Natural killer cell treated with Interleukin-12 subunit alpha and Interleukin-12 subunit beta and Interleukin-15 and Interleukin-18, amount 100 ng/mL, for 72 hours (primary cell): Measurements from ENCODE around the gene RPS17. TPM values are rescaled to one million over a fixed set of nuclear protein-coding genes. Genes with fewer than 3 reads are reported as not detected.

ENCODE experiments used
- ATAC-seq, 2 donors: fragments of 150-1000 bp; cut with Tn5 transposase in 1 of 2; sonication (Bioruptor Pico), chemical (Tn5 transposase) in 1 of 2; 2 replicates each; pipeline ENCODE4 v1.10.0; 2021
- DNase-seq: peaks from one replicate; pipeline ENCODE4 v3.0.0; 2022; ENCODE audit warnings: low spot score
- H3K27ac Mint-ChIP-seq, 2 donors: 1 replicate in 1 of 2; 2 replicates in 1 of 2; pipeline ENCODE4 v1.8.0; 2022; ENCODE audit warnings: mixed read lengths in 2 of 2, mild to moderate bottlenecking in 1 of 2, moderate library complexity in 1 of 2
- H3K27me3 Mint-ChIP-seq, 2 donors: 1 replicate in 1 of 2; 2 replicates in 1 of 2; pipeline ENCODE4 v1.8.0; 2022; ENCODE audit warnings: mixed read lengths in 2 of 2
- H3K36me3 Mint-ChIP-seq: one replicate; pipeline ENCODE4 v1.8.0; 2022; ENCODE audit warnings: mixed read lengths
- H3K4me1 Mint-ChIP-seq, 2 donors: 1 replicate in 1 of 2; 2 replicates in 1 of 2; pipeline ENCODE4 v1.8.0; 2022; ENCODE audit warnings: low read depth in 2 of 2, mixed read lengths in 2 of 2, mild to moderate bottlenecking in 1 of 2
- H3K4me3 Mint-ChIP-seq: one replicate; pipeline ENCODE4 v1.8.0; 2022; ENCODE audit warnings: mixed read lengths
- H3K9me3 Mint-ChIP-seq: 2 replicates; pipeline ENCODE4 v1.8.0; 2022; ENCODE audit warnings: mixed read lengths
- total RNA-seq, 2 donors: library from RNA; stranded (reverse); gene quantifications; one replicate each; pipeline ENCODE4 v1.2.3, GENCODE V29; 2022

The RPS17 gene
- total RNA-seq, result 1,000 to 10,000 TPM; 1,081 to 1,285 TPM

DNA sequence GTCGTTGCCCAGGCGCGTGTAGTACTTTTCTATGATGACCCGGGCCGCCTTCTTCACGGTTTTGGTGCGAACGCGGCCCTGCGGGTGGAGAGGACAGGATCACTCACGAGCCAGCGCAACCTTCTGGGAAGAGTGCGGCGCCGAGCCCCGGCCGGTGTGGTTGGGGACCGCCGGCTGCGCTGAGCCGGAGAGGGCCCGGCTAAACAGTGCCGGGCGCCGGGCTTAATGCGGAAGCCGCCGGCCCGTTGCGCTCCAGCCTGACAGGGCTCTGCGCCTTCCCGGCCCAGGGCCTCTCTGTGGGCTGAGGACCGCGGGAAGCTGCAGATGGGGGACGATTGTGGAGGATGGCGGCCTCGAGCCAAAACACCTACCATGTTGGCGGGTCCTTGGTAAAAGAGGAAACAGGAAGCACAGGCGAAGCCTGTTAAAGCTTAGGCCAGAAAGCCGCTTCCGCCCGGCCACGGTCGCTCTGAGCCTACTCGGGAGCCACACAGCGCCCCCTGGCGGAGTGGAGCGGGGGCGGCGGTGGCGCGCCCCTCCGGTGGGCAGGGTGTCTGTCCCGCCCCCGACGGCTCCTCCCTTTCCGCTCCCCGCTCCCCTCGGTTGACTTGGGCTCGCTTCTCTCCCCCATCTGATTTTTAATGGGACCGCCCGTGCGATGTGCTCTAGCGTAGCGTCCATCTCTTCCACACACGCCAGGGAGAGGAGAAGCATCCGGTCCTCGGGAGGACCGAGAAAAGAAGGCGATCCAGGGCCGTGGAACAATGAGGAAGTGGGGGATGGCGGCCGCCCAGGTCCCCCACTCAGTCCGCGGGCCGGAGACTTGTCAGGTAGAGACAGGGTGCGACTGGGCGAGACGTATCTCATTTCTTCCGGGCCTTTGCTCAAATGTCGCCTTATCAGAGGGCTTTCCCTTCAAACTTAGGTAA is at the start of gene RPS17:
Gene RPS17 (minus strand): TSS at position 403 of the 929 bp plus-strand sequence. CDS start 29 bp downstream, at position 374.
- H3K36me3 Mint-ChIP-seq, result peaks cover 34% of the 10 kb centered on the region
- peaks cover 36 to 38% of the 10 kb centered on the region in 2 donors for H3K4me1 Mint-ChIP-seq
- no peaks in the 10 kb centered on the region for H3K9me3 Mint-ChIP-seq
- ATAC-seq, result peak; percentile 98 to 99
- H3K4me3 Mint-ChIP-seq, result peak within 1 kb of the TSS; percentile 100
- no peaks in the 10 kb centered on the region for H3K27me3 Mint-ChIP-seq
- DNase-seq, result peak; percentile 99
- peak within 1 kb of the TSS; percentile 96 to 97 for H3K27ac Mint-ChIP-seq

DNA sequence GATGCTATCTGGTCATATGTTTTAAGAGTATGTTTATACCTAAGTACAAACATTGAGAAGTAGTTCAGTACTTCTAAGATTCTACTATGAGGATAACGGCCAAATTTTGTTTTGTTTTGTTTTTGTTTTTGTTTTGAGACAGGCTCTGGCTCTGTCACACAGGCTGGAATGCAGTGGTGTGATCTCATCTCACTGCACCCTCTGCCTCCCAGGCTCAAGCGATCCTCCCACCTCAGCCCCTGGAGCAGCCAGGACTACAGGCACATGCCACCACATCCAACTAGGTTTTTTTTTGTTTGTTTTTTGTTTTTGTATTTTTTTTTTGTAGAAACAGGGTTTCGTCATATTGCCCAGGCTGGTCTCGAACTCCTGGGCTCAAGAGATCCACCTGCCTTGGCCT is 47.5 kb upstream of the RPS17 start:
- H3K27ac Mint-ChIP-seq, result no peak overlapping the region
- DNase-seq (no peak), ATAC-seq (no peak)
- no peaks in the 10 kb centered on the region for H3K4me1 Mint-ChIP-seq
- no peaks in the 10 kb centered on the region for H3K9me3 Mint-ChIP-seq
- peaks cover 27 to 56% of the 10 kb centered on the region in 2 donors for H3K27me3 Mint-ChIP-seq
- no peaks in the 10 kb centered on the region for H3K36me3 Mint-ChIP-seq
- no peak overlapping the region for H3K4me3 Mint-ChIP-seq

DNA sequence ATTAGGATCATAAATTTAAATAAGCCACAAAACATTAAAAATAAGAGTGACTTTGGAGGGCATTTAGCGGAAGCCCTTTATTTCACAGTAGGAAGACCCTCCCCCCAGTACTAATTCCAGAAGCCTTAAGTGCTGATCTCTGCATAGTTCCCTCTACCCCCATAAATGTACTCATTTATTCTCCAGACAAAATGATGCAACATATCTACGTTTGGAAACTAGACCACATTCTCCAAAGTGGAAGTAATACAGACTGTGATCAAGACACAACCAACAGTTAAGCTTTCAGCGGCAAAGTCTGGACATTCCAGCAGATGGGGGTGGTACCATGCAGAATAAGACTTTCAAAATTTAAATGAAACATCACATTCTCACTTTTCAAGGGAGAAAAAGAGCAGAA is 44.8 kb upstream of the RPS17 start:
- DNase-seq (no peak), ATAC-seq (no peak)
- Mint-ChIP-seq H3K27ac (no peak overlapping the region), H3K9me3 (no peaks in the 10 kb centered on the region), H3K36me3 (no peaks in the 10 kb centered on the region), H3K4me3 (no peak overlapping the region), H3K27me3 (peaks cover 23 to 54% of the 10 kb centered on the region in 2 donors), H3K4me1 (no peaks in the 10 kb centered on the region)

DNA sequence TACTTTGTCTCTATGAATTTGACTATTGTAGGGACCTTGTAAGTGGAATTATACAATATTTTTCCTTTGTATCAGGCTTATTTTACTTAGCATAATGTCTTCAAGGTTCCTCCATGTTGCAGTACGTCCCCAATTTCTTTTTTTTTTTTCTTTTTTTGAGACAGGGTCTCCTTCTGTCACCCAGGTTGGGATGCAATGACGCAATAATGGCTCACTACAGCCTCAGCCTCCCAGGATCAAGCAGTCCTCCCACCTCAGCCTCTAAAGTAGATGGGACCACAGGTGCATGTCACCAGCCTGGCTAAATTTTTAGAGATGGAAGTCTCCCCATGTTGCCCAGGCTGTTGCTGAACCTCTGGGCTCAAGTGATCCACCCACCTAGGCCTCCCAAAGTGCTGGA is 40.5 kb upstream of the RPS17 start:
- H3K9me3 Mint-ChIP-seq, result no peaks in the 10 kb centered on the region
- DNase-seq (no peak), ATAC-seq (no peak)
- no peaks in the 10 kb centered on the region for H3K36me3 Mint-ChIP-seq
- no peaks in the 10 kb centered on the region for H3K4me1 Mint-ChIP-seq
- H3K27me3 Mint-ChIP-seq, result peaks cover 17 to 33% of the 10 kb centered on the region in 2 donors
- H3K4me3 Mint-ChIP-seq, result no peak overlapping the region
- H3K27ac Mint-ChIP-seq, result no peak overlapping the region

DNA sequence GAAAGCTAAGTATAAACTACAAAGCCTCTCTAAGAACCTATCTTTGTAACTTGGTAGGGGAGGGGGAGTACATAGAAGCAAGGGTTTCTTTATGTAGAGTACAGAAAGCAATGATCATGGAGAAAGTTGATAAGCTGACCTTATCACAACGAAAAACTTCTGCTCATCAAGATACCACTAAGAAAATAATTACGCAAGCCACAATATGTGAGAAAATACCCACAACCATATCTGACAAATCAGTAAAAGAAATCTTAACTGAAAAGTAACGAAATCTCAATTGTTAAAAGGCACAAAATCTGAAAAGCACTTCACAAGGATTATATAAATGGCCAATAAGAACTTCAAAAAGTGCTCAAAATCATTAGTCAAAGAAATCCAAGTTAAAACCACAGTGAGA is 35.1 kb upstream of the RPS17 start:
- no peak for ATAC-seq
- H3K9me3 Mint-ChIP-seq, result no peaks in the 10 kb centered on the region
- H3K36me3 Mint-ChIP-seq, result no peaks in the 10 kb centered on the region

DNA sequence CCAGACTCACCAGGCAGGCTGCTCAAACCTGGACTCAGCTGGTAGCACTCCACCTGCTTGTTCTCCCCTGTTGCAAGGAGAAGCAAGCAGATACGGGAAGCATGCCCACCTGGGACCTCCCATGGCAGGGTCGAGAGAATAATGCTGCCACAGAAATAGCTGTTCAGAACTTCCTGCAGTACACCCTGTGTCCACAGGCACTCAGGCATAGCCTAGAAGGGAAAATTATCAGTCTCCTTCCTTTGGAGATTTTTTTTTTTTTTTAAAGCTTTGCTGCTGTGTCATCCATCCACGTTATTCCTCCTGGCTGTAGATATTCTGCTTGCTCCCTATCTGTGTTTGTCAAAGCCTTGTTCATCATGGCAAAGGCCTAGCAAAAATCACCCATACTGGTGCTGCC is 32.7 kb upstream of the RPS17 start:
- no peak overlapping the region for H3K27ac Mint-ChIP-seq
- H3K9me3 Mint-ChIP-seq, result no peaks in the 10 kb centered on the region
- peaks cover 32 to 43% of the 10 kb centered on the region in 2 donors for H3K27me3 Mint-ChIP-seq
- H3K4me3 Mint-ChIP-seq, result no peak overlapping the region
- no peaks in the 10 kb centered on the region for H3K36me3 Mint-ChIP-seq
- ATAC-seq (no peak), DNase-seq (no peak)
- H3K4me1 Mint-ChIP-seq, result no peaks in the 10 kb centered on the region

More for the DNA sequence above, 35.1 kb upstream of the RPS17 start:
- Mint-ChIP-seq H3K27ac (no peak overlapping the region), H3K4me3 (no peak overlapping the region), H3K27me3 (peaks cover 32 to 40% of the 10 kb centered on the region in 2 donors), H3K4me1 (no peaks in the 10 kb centered on the region)
- DNase-seq, result no peak

DNA sequence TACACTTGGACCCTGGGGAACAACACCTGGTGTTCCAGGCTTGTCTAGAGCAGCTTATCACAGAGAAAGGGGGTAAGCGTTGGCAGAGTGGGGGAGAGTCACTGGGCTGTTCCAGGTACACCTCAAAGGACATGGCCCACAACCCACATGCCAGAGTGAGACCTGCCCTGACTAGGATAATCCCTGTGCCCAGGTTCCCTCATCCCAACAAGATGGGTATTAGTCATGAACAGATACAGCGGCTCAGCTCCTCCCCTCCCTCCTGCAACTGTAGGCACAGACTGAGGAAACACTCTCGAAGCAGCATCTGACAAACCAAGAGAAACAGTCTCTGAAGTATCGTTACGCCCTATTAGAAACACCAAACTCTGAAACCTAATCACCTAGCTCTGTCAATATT is 32.1 kb upstream of the RPS17 start:
- ATAC-seq (peak; percentile 37 to 55), DNase-seq (no peak)
- Mint-ChIP-seq H3K4me1 (no peaks in the 10 kb centered on the region), H3K27me3 (peaks cover 32 to 47% of the 10 kb centered on the region in 2 donors), H3K9me3 (no peaks in the 10 kb centered on the region), H3K36me3 (no peaks in the 10 kb centered on the region), H3K4me3 (no peak overlapping the region), H3K27ac (no peak overlapping the region)

DNA sequence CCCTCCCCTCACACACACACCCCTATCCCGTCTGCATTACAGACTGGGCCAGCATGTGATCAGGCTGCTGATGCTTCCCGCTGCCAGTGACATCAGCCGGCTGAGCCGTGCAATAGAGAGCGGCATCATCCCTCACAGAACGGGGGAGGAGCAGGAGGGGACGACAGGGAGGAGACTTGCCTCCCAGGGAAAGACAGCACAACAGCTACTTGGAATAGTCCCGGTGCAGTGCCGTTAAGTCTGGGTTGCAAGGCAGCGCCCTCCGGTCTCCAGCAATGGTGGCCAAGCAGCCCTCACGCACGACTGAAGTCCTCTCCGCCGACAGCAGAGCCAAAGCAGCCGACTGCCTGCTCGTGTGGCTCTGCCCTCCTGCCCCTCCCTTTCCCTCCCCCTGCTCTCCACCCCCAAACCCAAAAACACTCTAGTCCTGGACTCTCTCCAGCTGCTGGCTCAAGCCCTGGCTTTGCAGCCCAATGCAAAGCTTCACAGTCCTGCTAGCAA is 31.5 kb upstream of the RPS17 start:
- H3K4me3 Mint-ChIP-seq, result no peak overlapping the region
- no peak overlapping the region for H3K27ac Mint-ChIP-seq
- no peaks in the 10 kb centered on the region for H3K4me1 Mint-ChIP-seq
- H3K36me3 Mint-ChIP-seq, result no peaks in the 10 kb centered on the region
- H3K27me3 Mint-ChIP-seq, result peaks cover 32 to 49% of the 10 kb centered on the region in 2 donors
- DNase-seq (no peak), ATAC-seq (peak in 1 of 2 donors; percentile 33)
- H3K9me3 Mint-ChIP-seq, result no peaks in the 10 kb centered on the region

DNA sequence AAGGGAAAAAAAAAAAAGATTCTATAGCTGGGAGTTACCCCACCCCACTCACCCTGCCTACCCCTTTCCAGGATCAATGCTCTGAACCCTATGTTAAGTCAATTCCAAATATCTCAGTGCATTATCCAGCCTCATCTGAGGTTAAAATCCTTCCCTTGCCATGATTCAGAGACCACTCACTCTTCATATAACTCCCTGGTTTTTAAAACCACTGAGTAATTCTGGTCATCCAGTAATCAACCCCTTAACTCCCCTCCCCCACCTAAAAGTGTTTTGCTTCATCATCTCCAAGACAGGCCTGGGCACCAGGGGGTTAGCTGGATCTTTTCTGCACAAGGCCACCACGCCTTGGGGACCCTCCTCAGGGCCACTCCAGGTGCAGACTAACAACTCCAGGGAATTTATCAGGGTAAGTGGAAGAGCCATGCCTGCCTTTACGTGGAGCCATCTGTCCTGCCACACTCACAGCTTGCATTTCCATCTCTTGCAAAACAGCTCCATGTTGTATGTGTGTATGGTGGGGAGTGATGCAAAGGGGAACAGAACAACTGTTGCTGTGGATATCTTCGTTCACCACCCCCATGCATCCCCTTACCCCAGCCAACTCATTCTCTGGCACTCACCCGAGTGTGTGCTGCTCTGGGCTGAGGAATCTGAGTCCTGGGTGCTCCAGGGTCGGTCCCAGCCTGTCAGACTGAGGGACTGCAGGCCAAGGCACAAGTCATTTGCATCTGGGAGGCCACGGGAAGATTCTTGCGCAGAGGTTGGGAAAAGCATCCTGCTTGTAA is 30.7 kb upstream of the RPS17 start:
- no peak overlapping the region for H3K4me3 Mint-ChIP-seq
- no peaks in the 10 kb centered on the region for H3K4me1 Mint-ChIP-seq
- no peak for ATAC-seq
- H3K9me3 Mint-ChIP-seq, result no peaks in the 10 kb centered on the region
- H3K36me3 Mint-ChIP-seq, result no peaks in the 10 kb centered on the region
- DNase-seq, result no peak
- no peak overlapping the region for H3K27ac Mint-ChIP-seq
- H3K27me3 Mint-ChIP-seq, result peaks cover 33 to 49% of the 10 kb centered on the region in 2 donors

DNA sequence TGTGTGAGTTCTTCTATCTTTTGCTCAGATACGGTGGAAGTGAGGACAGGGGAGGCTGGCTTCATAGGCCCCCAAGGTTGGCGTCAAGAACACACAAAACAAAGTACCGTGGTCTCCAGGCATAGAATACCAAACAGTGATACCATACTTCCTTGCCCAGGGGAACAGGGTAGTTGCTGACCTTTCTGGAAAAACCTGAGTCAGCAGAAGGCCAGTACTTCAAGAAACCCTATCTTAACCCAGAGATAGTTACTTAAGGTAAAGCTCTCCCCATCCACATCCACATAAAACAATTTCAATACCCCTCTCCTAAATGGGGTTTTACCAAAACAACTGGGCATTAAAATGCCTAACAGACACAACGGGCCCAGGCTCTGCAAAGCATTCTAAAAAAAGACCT is 29.6 kb upstream of the RPS17 start:
- no peak for ATAC-seq
- Mint-ChIP-seq H3K27me3 (peaks cover 25 to 40% of the 10 kb centered on the region in 2 donors), H3K4me3 (no peak overlapping the region), H3K4me1 (no peaks in the 10 kb centered on the region), H3K9me3 (no peaks in the 10 kb centered on the region), H3K36me3 (no peaks in the 10 kb centered on the region), H3K27ac (no peak overlapping the region)
- no peak for DNase-seq

DNA sequence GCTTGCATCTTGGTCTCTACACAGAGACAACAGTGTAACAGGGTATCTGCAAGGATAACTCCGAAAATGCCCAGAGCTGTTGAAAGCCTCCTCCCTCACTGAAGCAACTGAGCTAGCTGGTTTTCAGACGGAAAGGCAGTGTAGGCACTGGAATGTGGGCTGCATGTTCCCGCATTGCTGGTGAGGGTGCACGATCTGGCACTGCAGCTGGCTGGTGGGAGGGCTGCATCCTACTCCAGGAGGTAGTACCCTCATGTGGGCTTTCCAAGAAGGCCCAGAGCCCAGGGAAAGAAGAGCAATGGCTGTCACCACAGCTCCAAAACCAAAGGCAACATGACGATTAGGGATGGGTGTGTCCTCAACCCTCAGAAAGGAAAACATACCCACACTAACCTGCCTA is 28.7 kb upstream of the RPS17 start:
- ATAC-seq (no peak), DNase-seq (no peak)
- peaks cover 23 to 36% of the 10 kb centered on the region in 2 donors for H3K27me3 Mint-ChIP-seq
- no peaks in the 10 kb centered on the region for H3K9me3 Mint-ChIP-seq
- H3K4me3 Mint-ChIP-seq, result no peak overlapping the region
- H3K4me1 Mint-ChIP-seq, result no peaks in the 10 kb centered on the region
- no peak overlapping the region for H3K27ac Mint-ChIP-seq
- H3K36me3 Mint-ChIP-seq, result no peaks in the 10 kb centered on the region

DNA sequence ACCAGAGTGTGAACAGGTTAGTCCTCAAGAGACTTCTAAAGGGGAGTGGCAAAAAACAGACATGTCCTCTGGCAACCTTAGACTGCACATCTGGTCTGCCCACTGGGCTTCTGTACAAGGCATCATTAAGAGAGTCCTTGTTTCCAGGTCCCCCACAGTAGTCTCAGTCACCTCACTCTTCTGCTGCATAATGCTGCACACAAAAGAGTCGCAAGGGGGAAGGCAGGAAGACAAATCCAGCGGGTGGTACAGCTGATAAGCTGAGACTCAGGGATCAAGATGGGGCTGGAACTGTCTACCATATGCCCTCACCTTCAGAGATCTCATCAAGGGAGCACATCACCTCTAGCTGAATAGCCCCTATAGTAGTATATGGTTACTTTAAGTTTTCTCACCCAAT is 27.4 kb upstream of the RPS17 start:
- Mint-ChIP-seq H3K9me3 (no peaks in the 10 kb centered on the region), H3K27ac (no peak overlapping the region), H3K36me3 (no peaks in the 10 kb centered on the region), H3K27me3 (peaks cover 15 to 23% of the 10 kb centered on the region in 2 donors), H3K4me3 (no peak overlapping the region), H3K4me1 (no peaks in the 10 kb centered on the region)
- ATAC-seq, result no peak
- no peak for DNase-seq

DNA sequence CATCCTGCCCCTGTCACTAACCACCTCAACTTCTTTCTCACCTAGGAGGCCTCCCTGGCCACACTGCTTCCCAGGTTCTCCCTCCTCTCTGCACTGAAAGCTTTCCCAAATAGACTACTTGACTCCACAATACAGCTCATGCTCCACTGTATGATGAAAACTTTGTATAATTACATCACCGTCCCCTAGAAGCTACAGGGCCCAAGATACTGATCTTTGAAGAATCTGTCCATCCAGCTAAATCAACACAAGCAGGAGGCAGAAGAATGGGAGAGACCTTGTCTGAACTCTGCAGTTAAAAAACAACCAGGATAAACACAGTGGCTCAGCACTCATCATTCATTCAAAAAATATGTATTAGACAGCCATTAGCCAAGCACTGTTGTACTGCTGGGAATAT is 26.4 kb upstream of the RPS17 start:
- Mint-ChIP-seq H3K9me3 (no peaks in the 10 kb centered on the region), H3K27me3 (peaks cover 11 to 19% of the 10 kb centered on the region in 2 donors), H3K36me3 (no peaks in the 10 kb centered on the region), H3K27ac (no peak overlapping the region), H3K4me1 (no peaks in the 10 kb centered on the region), H3K4me3 (no peak overlapping the region)
- ATAC-seq (no peak), DNase-seq (no peak)

DNA sequence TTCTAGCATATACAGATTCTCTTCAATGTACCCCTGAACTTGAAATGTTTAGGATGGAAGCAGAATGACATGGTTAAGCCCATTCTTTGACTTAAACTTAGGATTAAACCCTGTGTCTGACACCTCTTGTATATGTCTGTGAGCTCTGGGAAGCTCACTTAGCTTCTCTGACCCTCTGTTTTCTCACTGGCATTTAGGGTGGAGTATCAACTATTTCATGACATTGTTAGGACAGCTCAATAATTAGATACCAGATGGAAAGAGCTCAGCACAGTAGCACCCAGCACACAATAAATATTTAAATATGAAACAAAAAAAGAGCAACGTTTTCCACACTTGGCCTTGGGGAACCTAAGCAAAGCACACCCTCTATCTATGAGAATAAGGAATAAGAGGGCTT is 18.2 kb upstream of the RPS17 start:
- ATAC-seq, result no peak
- no peak for DNase-seq
- Mint-ChIP-seq H3K9me3 (no peaks in the 10 kb centered on the region), H3K4me1 (no peaks in the 10 kb centered on the region), H3K27ac (no peak overlapping the region), H3K4me3 (no peak overlapping the region), H3K27me3 (peaks cover 19 to 20% of the 10 kb centered on the region in 2 donors), H3K36me3 (no peaks in the 10 kb centered on the region)
